Measurements from ENCODE around the gene ASAP3. TPM values are rescaled to one million over a fixed set of nuclear protein-coding genes. Genes with fewer than 3 reads are reported as not detected.

The ASAP3 gene
- total RNA-seq, 1 donor from 2014 or later: 16.7 TPM

DNA sequence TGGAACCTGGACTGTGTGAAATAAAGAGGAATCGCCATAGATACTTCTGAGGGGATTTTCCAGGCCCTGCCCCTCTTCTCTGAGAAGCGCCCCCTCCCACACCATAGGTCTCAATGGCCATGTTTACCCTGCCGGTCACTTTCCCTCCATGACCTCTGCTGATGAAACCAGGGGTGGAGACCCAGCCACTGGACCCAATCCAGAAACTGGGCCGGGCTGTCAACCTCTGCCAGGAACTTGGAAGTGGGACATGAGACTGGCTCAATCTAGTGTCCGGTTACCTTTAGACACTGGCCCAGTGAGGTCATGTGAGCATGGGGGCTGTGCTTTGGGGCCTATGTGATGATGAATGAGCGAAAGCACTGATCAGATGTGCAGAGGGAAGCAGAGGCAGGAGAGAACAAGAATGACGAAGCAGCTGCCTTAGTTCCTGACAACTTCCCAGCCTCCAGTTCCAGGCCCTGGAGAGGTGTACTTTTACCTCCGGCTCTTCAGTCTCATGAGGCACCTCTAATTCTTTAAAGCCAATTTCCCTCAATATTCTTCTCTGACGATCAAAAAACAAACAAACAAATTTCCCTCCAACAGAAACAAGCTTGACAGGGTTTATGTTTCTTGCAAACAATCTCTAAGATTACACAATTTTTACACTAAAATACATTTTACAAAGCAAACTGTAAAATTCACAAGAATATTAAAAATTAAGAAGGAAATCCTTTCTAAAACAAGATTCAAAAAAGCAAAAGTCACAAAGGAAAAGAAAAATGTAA is 4.9 kb downstream of the ASAP3 start:
- peak; percentile 98 for DNase-seq (ENCODE audit: low spot score)
- peak; percentile 80 for ATAC-seq

DNA sequence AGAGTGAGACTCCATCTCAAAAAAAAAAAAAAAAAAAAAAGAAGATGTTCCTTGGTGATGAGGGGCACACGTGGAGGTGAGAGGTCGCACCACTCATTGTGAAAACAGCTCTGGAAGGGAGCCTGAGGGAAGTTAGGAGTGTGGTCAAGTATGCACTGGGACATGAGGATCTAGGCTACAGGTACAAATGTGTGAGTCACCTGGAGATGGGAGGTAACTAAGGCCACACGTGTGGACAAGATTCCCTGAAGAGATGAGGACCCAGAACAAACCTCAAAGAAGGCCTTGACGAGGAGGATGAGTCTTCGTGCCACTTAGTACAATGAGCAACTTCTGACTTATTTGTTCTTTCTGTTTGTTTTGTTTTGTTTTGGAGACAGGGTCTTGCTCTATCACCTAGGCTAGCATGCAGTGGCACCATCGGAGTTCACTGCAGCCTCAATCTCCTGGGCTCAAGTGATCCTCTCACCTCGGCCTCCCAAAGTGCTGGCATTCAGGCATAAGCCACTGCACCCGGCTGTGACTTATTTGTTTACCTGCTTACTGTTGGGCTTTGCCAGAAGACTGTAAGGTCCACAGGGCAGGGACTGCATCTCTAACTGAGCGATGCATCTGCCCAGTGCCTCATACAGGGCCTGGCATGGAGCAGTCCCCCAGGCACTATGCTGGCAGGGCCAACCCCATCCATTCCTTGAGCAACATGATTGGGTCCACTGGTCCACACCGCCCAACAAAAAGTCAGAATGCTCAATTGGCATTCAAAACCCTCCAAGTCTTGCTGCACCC is 6.4 kb downstream of the ASAP3 start:
- ATAC-seq: peak; percentile 35

DNA sequence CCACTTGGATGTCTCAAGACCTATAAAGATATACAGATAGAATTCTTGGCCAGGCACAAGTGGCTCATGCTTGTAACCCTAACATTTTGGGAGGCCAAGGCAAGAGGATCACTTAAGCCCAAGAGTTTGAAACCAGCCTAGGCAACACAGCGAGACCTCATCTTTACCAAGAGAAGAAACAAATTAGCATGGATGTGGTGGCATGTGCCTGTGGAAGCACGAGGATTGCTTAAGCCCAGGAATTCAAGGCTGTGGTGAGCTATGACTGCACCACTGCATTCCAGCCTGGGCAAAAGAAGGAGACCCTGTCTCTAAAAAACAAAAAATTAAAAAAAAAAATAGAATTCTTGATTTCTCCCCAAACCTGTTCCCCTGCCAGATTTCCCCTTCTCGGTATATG is 8.3 kb downstream of the ASAP3 start:
- ATAC-seq (no peak), DNase-seq (ENCODE audit: low spot score) (no peak)

More for the DNA sequence above, 6.4 kb downstream of the ASAP3 start:
- DNase-seq (ENCODE audit: low spot score): peak; percentile 53

DNA sequence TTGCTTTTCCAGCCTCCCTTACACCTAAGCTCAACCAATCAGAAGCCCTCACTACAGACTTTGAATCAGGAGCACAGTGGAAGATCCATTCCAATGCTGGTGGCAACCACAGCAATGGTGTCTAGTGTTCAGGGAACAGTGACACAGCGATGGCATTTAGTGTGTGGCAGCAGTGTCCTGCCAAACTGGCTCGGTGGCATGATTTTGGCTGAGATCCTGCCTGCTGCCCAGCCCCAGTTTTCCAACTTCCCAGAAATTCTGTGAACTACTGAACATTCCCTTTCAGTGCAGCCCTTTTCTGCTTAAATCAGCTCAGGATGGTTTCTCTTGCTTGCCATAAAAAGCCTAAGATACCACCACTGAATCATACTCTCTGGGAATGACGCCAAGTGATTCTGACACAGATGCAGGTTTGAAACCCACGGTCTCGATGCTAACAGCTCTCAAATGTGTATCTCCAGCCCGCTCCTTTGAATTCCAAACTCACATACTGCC is 8.8 kb downstream of the ASAP3 start:
- ATAC-seq (peak; percentile 28), DNase-seq (ENCODE audit: low spot score) (peak; percentile 67)

DNA sequence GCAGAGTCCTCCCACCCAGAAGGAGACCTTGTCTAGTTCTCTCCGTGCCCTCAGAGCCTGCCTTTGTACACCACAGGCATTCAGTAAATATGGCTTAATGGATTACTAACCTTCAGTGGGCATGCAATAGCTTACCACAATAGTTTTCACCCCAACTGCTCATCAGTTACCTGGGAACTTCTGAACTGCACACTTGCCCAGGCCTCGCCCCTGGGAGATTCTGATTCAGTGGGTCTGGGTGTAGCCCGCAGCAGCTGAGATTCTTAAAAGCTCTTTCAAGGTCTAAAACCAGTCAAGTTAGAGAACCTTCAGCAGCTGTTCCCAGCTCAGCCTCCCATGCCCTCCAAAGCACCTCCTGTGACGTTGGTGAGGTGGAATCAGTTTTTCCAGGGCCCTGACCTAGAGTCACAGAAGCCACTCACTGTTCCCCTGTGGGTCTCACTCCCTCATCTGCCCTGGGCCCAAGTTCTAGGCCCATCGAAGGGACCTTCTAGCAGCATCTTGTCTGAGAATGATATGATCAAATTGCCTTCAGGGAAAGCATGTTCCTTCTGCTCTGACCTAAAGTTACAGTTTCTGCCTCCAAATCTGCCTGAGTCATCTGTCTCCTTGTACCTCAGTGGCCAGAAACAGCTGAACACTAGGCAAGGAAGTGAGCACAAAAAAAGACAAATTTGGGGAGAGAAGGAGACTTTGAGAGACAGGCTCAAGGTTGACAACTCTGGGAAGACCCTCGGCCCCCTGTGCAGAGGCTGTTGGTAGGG is 10.8 kb downstream of the ASAP3 start:
- DNase-seq (ENCODE audit: low spot score) (no peak), ATAC-seq (peak; percentile 32)

DNA sequence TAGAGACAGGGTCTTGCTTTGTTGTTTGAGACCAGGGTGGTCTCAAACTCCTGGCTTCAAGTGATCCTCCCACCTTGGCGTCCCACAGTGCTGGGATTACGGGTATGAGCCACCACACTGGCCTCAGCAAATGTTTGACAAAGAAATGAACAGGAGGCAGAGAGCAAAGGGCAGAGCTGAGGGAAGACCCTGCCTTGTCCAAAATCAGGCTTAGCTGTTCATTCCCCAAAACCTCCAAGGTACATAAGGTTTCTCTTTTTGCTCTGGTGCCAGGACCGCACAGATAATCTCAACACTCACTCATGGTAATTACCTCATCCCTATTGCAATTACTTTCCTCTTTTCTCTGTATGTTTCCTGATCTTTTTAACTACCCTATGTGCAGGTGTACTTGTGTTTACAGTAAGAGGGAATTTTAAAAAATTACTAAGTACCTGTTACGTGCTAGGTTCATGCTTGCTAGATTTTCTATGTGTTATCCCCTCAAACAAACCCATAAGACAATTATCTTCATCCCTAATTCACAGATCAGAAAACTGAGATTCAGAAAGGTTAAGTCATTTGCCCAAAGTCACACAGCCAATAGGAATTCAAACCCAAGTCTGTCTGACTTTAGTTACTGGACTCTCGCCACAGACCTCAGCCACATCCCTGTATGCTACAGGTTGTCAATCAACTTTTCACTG is 11.5 kb downstream of the ASAP3 start:
- peak; percentile 60 for ATAC-seq
- no peak for DNase-seq (ENCODE audit: low spot score)

DNA sequence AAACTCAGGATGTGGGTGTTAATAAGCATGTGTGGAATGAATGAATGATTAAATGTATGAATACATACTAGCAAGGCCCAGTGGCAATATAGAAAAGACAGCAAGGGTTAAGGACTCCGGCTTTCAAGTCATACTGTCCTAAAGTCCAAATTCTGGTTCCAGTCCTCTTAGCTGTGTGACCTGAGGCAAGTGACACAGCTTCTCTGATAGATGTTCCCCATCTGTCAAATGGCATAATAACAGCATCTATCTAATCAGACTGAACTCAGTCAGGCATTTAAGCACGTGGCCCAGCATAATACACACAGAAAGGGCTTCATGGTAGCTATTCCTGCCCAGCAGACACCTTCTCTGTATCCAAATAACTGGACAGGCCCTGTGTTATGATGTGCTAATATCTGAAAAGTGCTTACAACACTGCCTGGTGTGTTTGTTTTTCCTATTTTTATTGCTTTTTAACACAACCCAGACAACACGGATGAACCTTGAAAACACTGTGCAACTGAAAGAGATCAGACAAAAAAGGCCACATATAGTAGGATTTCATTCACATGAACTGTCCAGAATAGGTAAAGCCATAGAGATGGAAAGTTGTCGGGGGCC is 12.4 kb downstream of the ASAP3 start:
- ATAC-seq: peak; percentile 47
- DNase-seq (ENCODE audit: low spot score): no peak

DNA sequence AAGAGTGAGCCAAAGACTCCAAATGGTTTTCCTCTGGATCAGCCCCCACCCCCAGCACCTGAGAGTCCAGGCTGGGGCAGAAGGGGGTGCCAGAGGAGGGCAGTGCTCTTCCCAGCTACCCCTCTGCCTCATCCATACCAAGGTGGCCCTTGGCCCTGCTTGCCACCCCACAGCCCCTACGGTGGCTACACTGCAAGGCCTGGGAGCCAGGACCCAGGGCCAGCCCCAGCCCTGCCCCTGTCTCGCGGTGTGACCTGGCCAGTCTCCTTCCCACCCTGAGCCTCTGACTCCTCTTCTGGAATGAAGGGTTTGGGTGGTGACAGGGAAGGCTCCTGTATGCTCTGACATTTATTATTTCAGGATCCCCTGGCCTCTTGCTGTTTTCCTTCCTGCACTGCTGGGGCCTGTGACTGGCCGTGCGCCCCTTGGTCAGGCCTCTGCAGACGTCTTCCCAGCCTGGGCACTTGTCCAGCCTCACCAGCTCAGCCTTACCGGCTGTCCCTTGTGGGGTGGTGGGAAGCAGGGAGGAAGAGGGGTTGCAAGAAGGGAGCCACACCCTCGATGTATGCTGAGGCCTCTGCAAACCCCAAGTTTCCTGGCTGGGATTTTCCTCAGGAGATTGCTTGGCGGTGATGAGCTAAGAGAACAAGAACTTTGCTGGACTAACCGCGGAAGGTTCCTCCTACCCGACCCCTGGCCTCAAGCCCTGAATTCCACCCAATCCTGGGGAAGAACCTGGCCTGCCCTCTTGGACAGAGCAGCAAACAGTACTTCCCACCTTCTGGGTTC is 13.5 kb downstream of the ASAP3 start:
- ATAC-seq (no peak), DNase-seq (ENCODE audit: low spot score) (peak; percentile 58)

DNA sequence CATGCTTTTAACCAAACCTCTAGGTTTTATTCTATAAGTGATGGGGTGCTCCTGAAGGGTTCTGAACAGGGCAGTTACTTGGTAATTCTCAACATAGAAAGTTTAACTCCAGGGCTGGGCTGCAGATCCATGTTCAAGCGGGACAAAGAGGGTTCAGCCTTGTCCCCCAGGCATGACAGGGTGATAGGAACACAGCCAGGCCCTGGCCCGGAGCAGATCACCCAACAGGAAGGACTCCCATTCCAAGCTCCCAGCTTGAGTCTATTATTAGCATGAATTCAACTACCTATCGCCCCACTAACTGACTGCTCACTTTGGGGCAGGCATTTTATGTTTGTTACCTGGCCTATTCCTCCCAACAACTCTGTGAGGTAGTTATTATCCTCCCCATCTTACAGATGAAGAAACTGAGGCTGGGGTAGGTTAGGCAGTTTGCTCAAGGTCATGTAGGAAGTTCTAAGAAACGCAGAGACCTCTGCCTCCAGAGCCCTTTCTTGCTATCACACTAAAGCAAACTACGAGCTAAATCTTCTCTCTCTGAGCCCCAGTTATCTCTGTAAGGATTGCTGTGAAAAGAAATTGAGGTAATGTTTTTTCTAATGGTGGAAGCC is 14.5 kb downstream of the ASAP3 start:
- DNase-seq (ENCODE audit: low spot score): no peak
- ATAC-seq: no peak

DNA sequence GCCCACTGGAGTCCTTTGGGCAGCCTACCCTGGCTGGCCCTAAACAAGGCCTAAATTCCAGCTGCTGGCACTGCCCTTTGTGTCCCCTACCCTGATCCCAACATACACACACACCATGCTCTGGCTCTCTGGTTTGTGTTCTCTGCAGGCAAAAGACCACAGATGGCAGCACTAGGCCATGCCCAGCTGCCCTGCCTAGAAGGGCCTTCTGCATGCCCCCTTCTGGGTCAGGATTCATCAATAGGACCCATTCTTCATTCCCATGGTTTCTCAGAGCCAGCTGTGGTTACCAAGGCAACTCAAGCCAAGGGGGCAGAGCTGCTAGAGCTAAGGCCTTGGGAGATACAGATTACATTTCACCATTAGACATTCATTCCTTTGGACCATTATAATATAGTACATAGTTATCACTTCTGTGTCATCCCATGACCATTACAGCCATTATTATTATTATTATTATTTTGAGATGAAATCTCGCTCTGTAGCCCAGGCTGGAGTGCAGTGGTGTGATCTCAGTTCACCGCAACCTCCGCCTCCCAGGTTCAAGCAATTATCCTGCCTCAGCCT is 17.5 kb downstream of the ASAP3 start:
- no peak for ATAC-seq
- no peak for DNase-seq (ENCODE audit: low spot score)

DNA sequence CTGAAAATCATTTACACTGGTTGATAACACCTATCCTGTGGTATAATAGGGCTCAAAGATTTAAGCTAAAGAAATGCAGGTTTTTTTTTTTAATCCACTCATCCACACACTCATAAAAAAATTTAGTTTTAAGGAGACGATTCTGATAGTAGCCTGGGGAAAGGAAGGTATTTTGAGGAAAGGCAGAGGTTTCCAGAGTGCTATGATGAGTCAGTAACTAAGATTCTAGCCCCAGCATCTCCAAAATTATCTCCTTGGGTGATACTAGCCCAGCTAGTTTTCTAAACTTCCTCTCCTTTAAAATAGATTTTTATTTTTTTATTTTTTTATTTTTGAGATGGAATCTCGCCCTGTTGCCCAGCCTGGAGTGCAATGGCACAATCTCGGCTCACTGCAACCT is 20.7 kb downstream of the ASAP3 start:
- no peak for DNase-seq (ENCODE audit: low spot score)
- no peak for ATAC-seq

DNA sequence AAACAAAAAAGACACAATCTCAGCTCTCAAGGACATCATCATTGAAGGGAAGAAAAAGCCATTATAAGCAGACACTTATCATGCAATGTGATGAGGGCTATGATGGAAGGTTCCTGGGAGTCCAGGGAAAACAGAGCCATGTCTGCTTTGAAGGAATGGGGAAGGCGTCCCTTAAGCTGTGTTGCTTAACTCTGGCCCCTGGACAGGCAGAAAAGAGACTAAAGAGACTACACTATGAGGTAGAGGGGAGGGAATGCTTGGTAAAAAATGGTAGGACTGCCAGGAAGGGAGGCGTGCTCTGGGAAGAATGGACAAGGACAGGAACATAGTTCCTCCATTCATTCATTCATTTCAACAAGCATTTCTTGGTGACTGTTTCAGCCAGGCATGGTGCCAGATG is 21.2 kb downstream of the ASAP3 start:
- no peak for ATAC-seq
- DNase-seq (ENCODE audit: low spot score): no peak

DNA sequence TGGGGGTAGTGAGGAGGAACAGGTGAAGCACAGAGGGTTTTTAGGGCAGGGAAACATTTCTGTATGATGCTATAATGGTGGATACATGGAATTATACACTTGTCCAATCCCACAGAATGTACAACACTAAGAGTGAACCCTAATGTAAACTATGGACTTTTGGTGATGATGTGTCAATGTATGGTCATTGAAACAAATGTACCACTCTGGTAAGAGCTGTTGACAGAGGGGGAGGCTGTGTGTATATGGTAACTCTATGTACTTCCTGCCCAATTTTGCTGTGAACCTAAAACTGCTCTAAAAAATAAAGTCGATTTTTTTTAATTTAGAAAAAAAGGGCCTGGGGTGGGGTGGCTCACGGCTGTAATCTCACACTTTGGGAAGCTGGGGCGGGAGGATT is 22.9 kb downstream of the ASAP3 start:
- ATAC-seq (no peak), DNase-seq (ENCODE audit: low spot score) (no peak)

DNA sequence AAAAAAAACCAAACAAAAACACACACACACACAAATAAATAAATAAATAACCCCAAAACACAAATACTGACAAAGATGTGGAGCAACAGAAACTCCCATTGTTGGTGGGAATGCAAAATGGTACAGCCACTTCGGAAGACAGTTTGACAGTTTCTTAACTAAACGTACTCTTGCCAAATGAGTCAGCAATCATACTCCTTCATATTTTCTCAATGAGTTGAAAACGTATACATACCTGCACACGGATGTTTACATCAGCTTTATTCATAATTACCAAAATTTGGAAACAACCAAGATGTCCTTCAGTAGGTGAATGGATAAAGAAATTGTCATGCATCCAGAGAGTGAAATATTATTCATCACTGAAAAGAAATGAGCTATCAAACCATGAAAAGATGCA is 23.5 kb downstream of the ASAP3 start:
- DNase-seq (ENCODE audit: low spot score) (no peak), ATAC-seq (no peak)

DNA sequence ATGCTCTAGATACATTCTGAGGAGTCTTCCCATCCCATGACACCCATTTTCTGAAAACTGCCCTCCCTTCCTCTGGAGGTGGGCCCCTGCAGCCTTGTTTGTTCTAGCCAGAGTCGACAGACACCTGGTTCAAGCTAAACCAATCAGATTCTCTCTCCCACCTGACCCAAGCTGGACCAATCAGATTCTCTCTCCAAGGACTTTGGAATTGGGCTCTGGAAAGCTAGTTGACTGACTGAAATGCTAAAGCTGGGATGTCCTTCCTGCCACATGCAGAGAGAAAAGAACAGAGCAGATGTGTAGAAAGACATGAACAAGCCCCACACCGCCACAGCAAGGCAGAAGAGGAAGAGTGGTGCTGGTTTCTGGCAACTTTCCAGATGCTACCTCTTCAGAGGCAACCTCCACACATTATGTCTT is 24.6 kb downstream of the ASAP3 start:
- DNase-seq (ENCODE audit: low spot score) (no peak), ATAC-seq (no peak)

DNA sequence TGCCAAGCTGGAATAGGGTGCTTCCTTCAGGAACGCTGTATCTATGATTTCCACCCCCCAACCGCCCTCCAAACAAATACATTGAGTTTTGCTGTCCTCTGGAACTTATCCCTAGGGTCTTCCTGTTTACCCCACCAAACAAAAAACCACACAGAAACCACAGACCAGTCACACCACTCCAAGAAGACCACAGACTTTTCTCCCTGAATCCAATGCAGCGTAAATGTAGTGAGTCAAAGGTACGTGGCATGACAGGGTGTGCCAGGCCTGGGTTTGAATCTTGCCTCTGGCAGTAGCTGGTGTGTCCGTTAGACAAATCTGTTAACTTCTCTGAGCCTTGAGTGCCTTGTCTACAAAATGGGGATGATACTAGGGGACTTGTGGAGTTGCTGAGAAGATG is 27.8 kb downstream of the ASAP3 start:
- ATAC-seq (no peak), DNase-seq (ENCODE audit: low spot score) (no peak)

DNA sequence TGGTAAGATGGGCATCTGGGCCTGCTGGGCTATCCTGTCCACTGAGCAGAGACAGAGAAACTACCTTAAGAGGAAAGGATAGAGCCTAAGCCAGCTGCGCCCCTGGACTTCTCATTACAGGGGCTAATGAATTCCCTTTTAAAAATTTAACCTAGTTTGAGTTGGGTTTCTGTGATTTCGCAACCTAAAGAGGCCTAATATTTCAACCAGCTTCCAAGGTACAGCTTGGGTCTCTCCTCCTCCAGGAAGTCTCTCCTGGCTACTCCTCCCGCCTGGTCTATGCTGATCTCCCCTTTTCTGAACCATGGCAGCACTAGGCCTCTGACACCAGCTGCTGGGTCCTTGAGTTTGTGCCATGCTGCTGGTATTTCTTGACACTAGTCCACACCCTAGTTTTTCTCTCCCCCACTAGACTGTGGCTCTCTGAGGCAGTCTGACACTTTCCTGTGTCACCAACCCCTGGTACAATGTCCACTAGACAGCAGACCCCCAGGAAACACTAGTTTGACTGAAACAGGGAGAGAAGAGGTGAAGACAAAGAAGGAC is 30.5 kb downstream of the ASAP3 start:
- ATAC-seq (no peak), DNase-seq (ENCODE audit: low spot score) (no peak)

DNA sequence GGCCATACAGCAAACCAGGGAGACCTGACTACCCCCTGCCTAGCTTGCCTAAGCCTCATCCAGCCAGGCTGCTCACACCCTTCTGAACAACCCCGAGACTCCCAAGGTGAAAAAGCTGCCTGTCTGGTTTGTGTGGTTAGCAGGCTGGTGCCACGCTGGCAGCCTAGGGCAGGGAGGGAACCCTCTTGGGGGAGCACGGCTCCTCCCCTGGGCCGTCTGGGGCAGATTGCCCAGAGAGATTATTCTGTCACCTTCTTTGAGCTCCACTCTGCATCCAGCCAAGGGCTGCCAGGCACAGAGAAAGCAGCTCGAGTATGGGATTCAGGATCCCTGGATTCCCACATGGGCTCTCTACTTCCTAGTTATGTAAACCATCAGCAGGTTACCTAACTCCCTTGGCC is 32.0 kb downstream of the ASAP3 start:
- peak; percentile 71 for ATAC-seq
- peak; percentile 71 for DNase-seq (ENCODE audit: low spot score)

DNA sequence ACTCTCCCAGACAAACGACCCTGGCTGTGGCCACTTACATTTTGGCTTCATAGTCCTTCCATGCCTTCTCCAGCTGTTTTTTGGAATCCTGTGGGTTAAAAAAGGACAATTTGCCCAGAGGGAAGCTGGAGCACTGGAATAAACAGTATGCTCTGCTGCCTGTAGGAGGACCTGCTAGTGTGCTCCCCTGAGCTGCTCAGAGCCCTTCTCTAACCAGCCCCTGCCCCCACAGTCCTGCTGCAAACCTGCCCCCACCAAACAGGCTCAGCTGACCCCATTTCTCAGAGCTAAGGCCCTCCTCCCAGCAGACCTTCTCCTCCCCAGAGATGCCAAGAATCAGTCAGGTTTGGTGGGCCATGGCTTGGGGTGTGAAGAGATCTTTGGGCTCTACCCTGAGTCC is 32.5 kb downstream of the ASAP3 start:
- DNase-seq (ENCODE audit: low spot score) (no peak), ATAC-seq (peak; percentile 15)

All from left lobe of liver (tissue), 2 donors.